Fibroblast of mammary gland (primary cell): ENCODE data around the gene DCUN1D5.
"Not testable (repeated sequence)": the region's sequence is repeated elsewhere in the genome, so short reads cannot be mapped to it uniquely, and the experiment has no call there.

Experiments used
- DNase-seq: peaks from one replicate; pipeline ENCODE4 v3.0.0-alpha.2; 2010; ENCODE audit warnings: low read depth
- H3K4me3 ChIP-seq: 2 replicates; pipeline ENCODE4 v1.5.1; 2011; ENCODE audit warnings: low read depth, mild to moderate bottlenecking, low read length, moderate library complexity; ENCODE audit not compliant: control insufficient read depth
- CTCF ChIP-seq: conservative IDR thresholded peaks from 2 replicates; pipeline ENCODE4 v1.5.1; 2011; ENCODE audit warnings: low read depth, low read length, inconsistent platforms; ENCODE audit not compliant: control insufficient read depth, insufficient read depth

The DCUN1D5 gene

GRCh38 chr11:103029401-103029800 is 62.6 kb downstream of the DCUN1D5 start:
- H3K4me3 ChIP-seq = no peak overlapping the region
- TF ChIP-seq CTCF = no peak
- DNase-seq = no peak

GRCh38 chr11:103028304-103029020 is 63.5 kb downstream of the DCUN1D5 start:
- not testable (repeated sequence) for DNase-seq

GRCh38 chr11:103024086-103024485 is 67.9 kb downstream of the DCUN1D5 start:
- TF ChIP-seq CTCF = no peak
- no peak for DNase-seq
- no peak overlapping the region for H3K4me3 ChIP-seq

More at GRCh38 chr11:103028304-103029020, 63.5 kb downstream of the DCUN1D5 start:
- H3K4me3 ChIP-seq = not testable (repeated sequence)

GRCh38 chr11:103016031-103016430 is 75.9 kb downstream of the DCUN1D5 start:
- H3K4me3 ChIP-seq = no peak overlapping the region
- DNase-seq = peak; percentile 42
- TF ChIP-seq CTCF = no peak

- no peak for DNase-seq
- TF ChIP-seq CTCF = no peak
- H3K4me3 ChIP-seq = no peak overlapping the region
Measured at GRCh38 chr11:103013421-103013820, 78.5 kb downstream of the DCUN1D5 start.
